Astrocyte (in vitro differentiated cells and primary cell): Measurements from ENCODE around the gene GDF10. TPM values are rescaled to one million over a fixed set of nuclear protein-coding genes. Genes with fewer than 3 reads are reported as not detected.

Experiments used
- DNase-seq: peaks from one replicate; pipeline ENCODE4 v3.0.0-alpha.2; 2010; ENCODE audit warnings: low read depth
- FAIRE-seq: peaks from 2 replicates; lab custom pipeline; 2011; peaks lifted over from hg19 to GRCh38; lab: Jason Lieb, UNC
- H2AFZ ChIP-seq: 2 replicates; pipeline ENCODE4 v1.6.0; 2012; ENCODE audit warnings: low read depth, low read length, inconsistent platforms
- H3K27ac ChIP-seq: 2 replicates; pipeline ENCODE4 v1.5.1; 2011; ENCODE audit warnings: low read depth, low read length, inconsistent platforms
- H3K27me3 ChIP-seq: 2 replicates; pipeline ENCODE4 v1.6.0; 2011; ENCODE audit warnings: low read length, inconsistent platforms; ENCODE audit not compliant: insufficient read depth
- H3K36me3 ChIP-seq: 2 replicates; pipeline ENCODE4 v1.5.1; 2011; ENCODE audit warnings: low read length, inconsistent platforms; ENCODE audit not compliant: insufficient read depth
- H3K4me1 ChIP-seq: 2 replicates; pipeline ENCODE4 v1.5.1; 2011; ENCODE audit warnings: low read length, inconsistent platforms; ENCODE audit not compliant: insufficient read depth
- H3K4me2 ChIP-seq: 2 replicates; pipeline ENCODE4 v1.6.0; 2012; ENCODE audit warnings: low read length, inconsistent platforms
- H3K4me3 ChIP-seq: 2 replicates; pipeline ENCODE4 v1.5.1; 2011; ENCODE audit warnings: low read depth, mild to moderate bottlenecking, low read length, inconsistent platforms; ENCODE audit not compliant: insufficient read depth
- H3K79me2 ChIP-seq: 2 replicates; pipeline ENCODE4 v1.6.0; 2012; ENCODE audit warnings: mild to moderate bottlenecking, low read length, inconsistent platforms; ENCODE audit not compliant: insufficient read depth
- H3K9ac ChIP-seq: 2 replicates; pipeline ENCODE4 v1.6.0; 2012; ENCODE audit warnings: mild to moderate bottlenecking, low read length, inconsistent platforms
- H3K9me3 ChIP-seq: 2 replicates; pipeline ENCODE4 v1.5.1; 2012; ENCODE audit warnings: low read depth, mild to moderate bottlenecking, low read length, inconsistent platforms; ENCODE audit not compliant: insufficient read depth
- H4K20me1 ChIP-seq: 2 replicates; pipeline ENCODE4 v1.6.0; 2012; ENCODE audit warnings: low read length, inconsistent platforms; ENCODE audit not compliant: insufficient read depth
- H3K27ac Mint-ChIP-seq: one replicate; pipeline ENCODE4 v1.8.0; 2021; ENCODE audit warnings: mild to moderate bottlenecking, mixed read lengths; ENCODE audit not compliant: unreplicated experiment
- H3K27me3 Mint-ChIP-seq: one replicate; pipeline ENCODE4 v1.8.0; 2021; ENCODE audit warnings: low read depth, mixed read lengths; ENCODE audit not compliant: unreplicated experiment
- H3K36me3 Mint-ChIP-seq: one replicate; pipeline ENCODE4 v1.8.0; 2021; ENCODE audit warnings: low read depth, mixed read lengths; ENCODE audit not compliant: unreplicated experiment
- H3K4me1 Mint-ChIP-seq: one replicate; pipeline ENCODE4 v1.8.0; 2021; ENCODE audit warnings: low read depth, mixed read lengths; ENCODE audit not compliant: unreplicated experiment
- H3K4me3 Mint-ChIP-seq: one replicate; pipeline ENCODE4 v1.8.0; 2021; ENCODE audit warnings: mild to moderate bottlenecking, moderate library complexity, mixed read lengths; ENCODE audit not compliant: unreplicated experiment
- H3K9me3 Mint-ChIP-seq: one replicate; pipeline ENCODE4 v1.8.0; 2021; ENCODE audit warnings: mild to moderate bottlenecking, mixed read lengths; ENCODE audit not compliant: unreplicated experiment
- CTCF ChIP-seq: IDR thresholded peaks from 2 replicates; pipeline ENCODE4 v1.5.1; 2011; ENCODE audit warnings: low read depth, mild to moderate bottlenecking, inconsistent platforms, low read length, moderate library complexity; ENCODE audit not compliant: insufficient read depth
- EZH2 ChIP-seq: IDR thresholded peaks from 2 replicates; pipeline ENCODE4 v1.6.1; 2012; ENCODE audit warnings: mild to moderate bottlenecking, low read length, inconsistent platforms; ENCODE audit not compliant: insufficient read depth
- total RNA-seq: library from RNA; stranded (reverse); gene quantifications from 2 replicates; pipeline ENCODE4 v1.2.1, GENCODE V29; 2021

Gene GDF10
- total RNA-seq, 1 donor from 2014 or later = 2.2 TPM

- H3K9me3 Mint-ChIP-seq = peaks cover 26% of the 10 kb centered on the region
- no peaks in the 10 kb centered on the region for H3K27me3 ChIP-seq
- H3K27me3 Mint-ChIP-seq = no peaks in the 10 kb centered on the region
- no peak overlapping the region for H3K9ac ChIP-seq
- H3K4me3 Mint-ChIP-seq = no peak overlapping the region
- H3K9me3 ChIP-seq = peaks cover 11% of the 10 kb centered on the region
- TF ChIP-seq CTCF = no peak
- no peaks in the 10 kb centered on the region for H4K20me1 ChIP-seq
- peaks cover 31% of the 10 kb centered on the region for H3K4me1 Mint-ChIP-seq
- peaks cover 5% of the 10 kb centered on the region for H3K36me3 Mint-ChIP-seq
- H3K4me1 ChIP-seq = no peaks in the 10 kb centered on the region
- H3K4me3 ChIP-seq = no peak overlapping the region
- FAIRE-seq (no peak), DNase-seq (peak; percentile 70)
- H3K27ac Mint-ChIP-seq = peak overlapping the region; percentile 86
- H2AFZ ChIP-seq = no peak overlapping the region
- H3K79me2 ChIP-seq = no peaks in the 10 kb centered on the region
- no peaks in the 10 kb centered on the region for H3K36me3 ChIP-seq
- no peak overlapping the region for H3K27ac ChIP-seq
- no peak overlapping the region for H3K4me2 ChIP-seq
These were observed 37.1 kb upstream of the GDF10 start for GRCh38 chr10:47262606-47263533.

- Histone ChIP-seq H3K9me3 (peaks cover 11% of the 10 kb centered on the region), H3K4me2 (no peak overlapping the region), H3K4me1 (no peaks in the 10 kb centered on the region), H3K27ac (no peak overlapping the region), H3K36me3 (no peaks in the 10 kb centered on the region), H2AFZ (no peak overlapping the region), H3K27me3 (no peaks in the 10 kb centered on the region), H4K20me1 (no peaks in the 10 kb centered on the region), H3K4me3 (no peak overlapping the region), H3K79me2 (no peaks in the 10 kb centered on the region), H3K9ac (no peak overlapping the region)
- H3K4me1 Mint-ChIP-seq = peaks cover 28% of the 10 kb centered on the region
- no peak overlapping the region for H3K27ac Mint-ChIP-seq
- H3K36me3 Mint-ChIP-seq = peaks cover 5% of the 10 kb centered on the region
- no peak overlapping the region for H3K4me3 Mint-ChIP-seq
- DNase-seq (no peak), FAIRE-seq (no peak)
- H3K9me3 Mint-ChIP-seq = peaks cover 26% of the 10 kb centered on the region
- TF ChIP-seq EZH2 (no peak), CTCF (no peak)
- no peaks in the 10 kb centered on the region for H3K27me3 Mint-ChIP-seq
These were observed 35.2 kb upstream of the GDF10 start for GRCh38 chr10:47264797-47265281.

GRCh38 chr10:47266602-47267001 is 33.4 kb upstream of the GDF10 start:
- peaks cover 21% of the 10 kb centered on the region for H3K4me1 Mint-ChIP-seq
- no peaks in the 10 kb centered on the region for H3K4me1 ChIP-seq
- peaks cover 26% of the 10 kb centered on the region for H3K9me3 Mint-ChIP-seq
- no peak overlapping the region for H3K9ac ChIP-seq
- no peak overlapping the region for H3K4me3 Mint-ChIP-seq
- H3K4me2 ChIP-seq = no peak overlapping the region
- no peak overlapping the region for H3K27ac ChIP-seq
- peaks cover 11% of the 10 kb centered on the region for H3K9me3 ChIP-seq
- H3K36me3 ChIP-seq = no peaks in the 10 kb centered on the region
- DNase-seq (no peak), FAIRE-seq (no peak)
- peaks cover 5% of the 10 kb centered on the region for H3K36me3 Mint-ChIP-seq
- no peaks in the 10 kb centered on the region for H3K27me3 Mint-ChIP-seq
- H4K20me1 ChIP-seq = no peaks in the 10 kb centered on the region
- peaks cover 4% of the 10 kb centered on the region for H3K27me3 ChIP-seq
- no peak overlapping the region for H3K27ac Mint-ChIP-seq
- H2AFZ ChIP-seq = no peak overlapping the region
- no peak overlapping the region for H3K4me3 ChIP-seq
- no peaks in the 10 kb centered on the region for H3K79me2 ChIP-seq
- TF ChIP-seq CTCF (no peak), EZH2 (no peak)
